Measurements from ENCODE around the gene EMILIN1.

Gene EMILIN1

DNA sequence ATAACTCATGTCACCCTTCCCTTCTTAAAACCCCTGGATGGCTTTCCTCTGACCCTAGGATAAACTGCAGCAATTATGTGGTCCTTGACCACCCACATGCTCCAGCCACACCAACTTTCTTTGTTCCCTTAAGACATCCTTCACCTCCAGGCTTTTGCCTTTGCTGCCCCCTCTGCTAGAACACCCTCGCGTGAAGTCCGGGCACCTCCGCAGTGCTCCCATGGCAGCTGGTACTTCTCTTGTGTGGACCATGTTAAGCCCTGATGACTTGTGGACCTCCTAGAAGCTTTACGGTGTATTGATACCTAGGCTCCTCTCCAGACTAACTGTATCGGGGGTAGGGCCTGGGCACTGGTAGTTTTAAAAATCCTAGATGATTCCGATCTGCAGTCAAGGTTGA is 44.4 kb downstream of the EMILIN1 start:
- DNase-seq (ENCODE audit: low read depth in 3 of 3) = no peak

GRCh38 chr2:27123302-27124150 is 45.1 kb downstream of the EMILIN1 start, which contains the start of gene ABHD1:
Gene ABHD1 (plus strand): TSS chr2:27123815. CDS start chr2:27123949, 134 bp downstream.
- peak; percentile 32 to 56 (median 37) for DNase-seq (ENCODE audit: low read depth in 3 of 3)

DNA sequence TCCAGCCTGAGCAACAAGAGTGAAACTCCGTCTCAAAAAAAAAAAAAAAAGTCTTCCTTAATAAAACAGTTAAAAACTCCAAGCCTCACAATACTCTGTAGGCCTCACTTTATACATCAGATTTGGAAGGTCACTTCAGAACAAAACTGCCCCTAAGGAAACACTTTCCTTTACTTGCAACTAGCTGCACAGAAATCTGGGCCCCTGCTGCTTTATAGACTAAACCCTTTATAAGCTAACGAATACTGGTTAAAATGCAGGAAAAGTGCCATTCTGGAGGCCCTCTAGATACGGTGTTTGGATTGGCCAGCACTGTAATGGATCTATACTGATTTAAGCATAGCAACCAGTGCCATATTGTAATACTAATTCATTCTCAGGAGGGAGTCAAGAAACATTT is 46.7 kb downstream of the EMILIN1 start:
- DNase-seq (ENCODE audit: low read depth in 3 of 3) = no peak

GRCh38 chr2:27126252-27126710 is 47.9 kb downstream of the EMILIN1 start:
- no peak for DNase-seq (ENCODE audit: low read depth in 3 of 3)

DNA sequence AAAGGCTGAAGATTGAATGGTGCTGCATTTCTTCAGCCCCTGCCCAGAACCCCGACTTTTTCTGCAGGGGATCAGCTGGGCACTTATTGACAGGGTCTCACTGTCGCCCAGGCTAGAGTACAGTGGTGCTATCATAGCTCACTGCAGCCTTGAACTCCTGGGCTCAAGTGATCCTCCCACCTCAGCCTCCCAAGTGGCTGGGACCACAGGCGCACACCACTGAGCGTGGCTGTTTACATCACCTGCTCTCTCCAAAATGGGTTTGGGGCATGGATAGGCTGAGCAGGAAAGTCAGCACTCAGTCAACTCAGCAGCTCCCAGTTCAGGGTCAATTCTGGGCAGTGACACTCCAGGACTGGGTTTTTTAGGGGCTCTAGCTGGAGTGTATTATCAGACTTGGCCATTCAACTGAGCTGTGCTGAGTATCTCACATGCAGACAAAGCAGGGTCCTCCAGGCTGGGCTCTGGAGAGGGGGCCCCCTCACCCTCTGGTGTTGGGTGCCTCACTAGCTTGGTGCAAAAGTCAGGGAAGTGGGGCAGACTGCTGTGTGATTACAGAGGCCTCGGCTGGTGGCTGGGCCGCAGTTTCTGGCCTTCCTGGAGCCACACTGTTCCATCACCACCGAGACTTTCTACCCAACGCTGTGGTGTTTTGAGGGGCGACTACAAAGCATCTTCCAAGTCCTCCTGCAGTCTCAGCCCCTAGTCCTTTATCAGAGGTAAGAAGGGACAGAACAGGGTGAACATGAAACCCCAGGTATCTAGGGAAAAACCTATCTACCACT is 49.7 kb downstream of the EMILIN1 start:
- DNase-seq (ENCODE audit: low read depth in 3 of 3) = no peak

- no peak for DNase-seq (ENCODE audit: low read depth in 3 of 3)
These were observed 50.5 kb downstream of the EMILIN1 start for GRCh38 chr2:27128668-27129571.

GRCh38 chr2:27130396-27130795 is 52.0 kb downstream of the EMILIN1 start:
- no peak for DNase-seq (ENCODE audit: low read depth in 3 of 3)

GRCh38 chr2:27131429-27131828 is 53.0 kb downstream of the EMILIN1 start:
- DNase-seq (ENCODE audit: low read depth in 3 of 3) = no peak

GRCh38 chr2:27133195-27133875 is 54.9 kb downstream of the EMILIN1 start:
- no peak for DNase-seq (ENCODE audit: low read depth in 3 of 3)

- peak; percentile 97 to 98 (median 97) for DNase-seq (ENCODE audit: low read depth in 3 of 3)
These were observed 55.7 kb downstream of the EMILIN1 start, which contains the start of gene PREB for GRCh38 chr2:27133905-27134780. Gene PREB (minus strand): TSS chr2:27134636. CDS start chr2:27134421, 215 bp downstream.

DNA sequence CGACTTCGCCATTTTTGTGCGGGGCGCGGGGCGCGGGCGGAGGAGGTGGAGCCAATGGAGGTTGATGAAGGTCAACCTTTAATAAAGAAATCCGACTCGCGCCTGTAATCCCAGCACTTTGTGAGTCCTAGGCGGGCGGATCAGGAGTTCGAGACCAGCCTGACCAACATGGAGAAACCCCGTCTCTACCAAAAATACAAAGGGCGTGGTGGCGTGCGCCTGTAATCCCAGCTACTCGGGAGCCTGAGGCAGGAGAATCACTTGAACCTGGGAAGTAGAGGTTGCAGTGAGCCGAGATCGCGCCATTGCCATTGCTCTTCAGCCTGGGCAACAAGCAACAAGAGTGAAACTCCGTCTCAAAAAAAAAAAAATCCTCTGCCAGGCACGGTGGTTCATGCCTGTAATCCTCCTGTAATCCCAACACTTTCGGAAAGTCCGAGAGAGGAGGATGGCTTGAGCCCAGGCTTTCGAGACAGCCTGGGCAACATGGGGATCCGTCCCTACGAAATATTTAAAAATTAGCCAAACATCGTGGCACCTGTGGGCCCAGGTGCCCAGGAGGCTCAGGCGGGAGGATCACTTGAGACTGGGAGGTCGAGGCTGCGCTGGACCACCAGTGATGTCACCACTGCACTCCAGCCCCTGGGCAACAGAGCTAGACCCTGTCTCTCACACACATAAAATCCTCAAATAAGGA is 56.5 kb downstream of the EMILIN1 start:
- DNase-seq (ENCODE audit: low read depth in 3 of 3) = no peak

GRCh38 chr2:27135478-27135955 is 57.1 kb downstream of the EMILIN1 start:
- DNase-seq (ENCODE audit: low read depth in 3 of 3) = no peak
